ENCODE measurements around the gene CSMD2.
A peak's percentile ranks its signal among the peaks of the same experiment; 100 is the strongest.

CSMD2 gene

GRCh38 chr1:33636209-33636608, 528.8 kb downstream of the CSMD2 start:
- no peaks in the 10 kb centered on the region for H3K79me2 ChIP-seq (ENCODE audit: insufficient read depth, low read length)
- H3F3A ChIP-seq (ENCODE audit: low read depth), result no peaks in the 10 kb centered on the region
- H2AFZ ChIP-seq (ENCODE audit: low read length), result no peak overlapping the region
- no peak overlapping the region for H3K4me2 ChIP-seq (ENCODE audit: low read depth, low read length, poor library complexity, severe bottlenecking)
- H3K9ac ChIP-seq (ENCODE audit: low read depth, low read length, poor library complexity, severe bottlenecking), result no peak overlapping the region
- no peak overlapping the region for H3K4me3 ChIP-seq (ENCODE audit: low read length, poor library complexity, severe bottlenecking)
- H4K20me1 ChIP-seq (ENCODE audit: insufficient read depth, low read length, poor library complexity, severe bottlenecking), result no peaks in the 10 kb centered on the region
- H3K36me3 ChIP-seq (ENCODE audit: insufficient read depth, low read length), result no peaks in the 10 kb centered on the region
- no peaks in the 10 kb centered on the region for H3K27me3 ChIP-seq (ENCODE audit: insufficient read depth, low read length, poor library complexity, severe bottlenecking)
- H3K9me3 ChIP-seq (ENCODE audit: insufficient read depth, low read depth, low read length), result no peaks in the 10 kb centered on the region
- TF ChIP-seq, protein P1, sequence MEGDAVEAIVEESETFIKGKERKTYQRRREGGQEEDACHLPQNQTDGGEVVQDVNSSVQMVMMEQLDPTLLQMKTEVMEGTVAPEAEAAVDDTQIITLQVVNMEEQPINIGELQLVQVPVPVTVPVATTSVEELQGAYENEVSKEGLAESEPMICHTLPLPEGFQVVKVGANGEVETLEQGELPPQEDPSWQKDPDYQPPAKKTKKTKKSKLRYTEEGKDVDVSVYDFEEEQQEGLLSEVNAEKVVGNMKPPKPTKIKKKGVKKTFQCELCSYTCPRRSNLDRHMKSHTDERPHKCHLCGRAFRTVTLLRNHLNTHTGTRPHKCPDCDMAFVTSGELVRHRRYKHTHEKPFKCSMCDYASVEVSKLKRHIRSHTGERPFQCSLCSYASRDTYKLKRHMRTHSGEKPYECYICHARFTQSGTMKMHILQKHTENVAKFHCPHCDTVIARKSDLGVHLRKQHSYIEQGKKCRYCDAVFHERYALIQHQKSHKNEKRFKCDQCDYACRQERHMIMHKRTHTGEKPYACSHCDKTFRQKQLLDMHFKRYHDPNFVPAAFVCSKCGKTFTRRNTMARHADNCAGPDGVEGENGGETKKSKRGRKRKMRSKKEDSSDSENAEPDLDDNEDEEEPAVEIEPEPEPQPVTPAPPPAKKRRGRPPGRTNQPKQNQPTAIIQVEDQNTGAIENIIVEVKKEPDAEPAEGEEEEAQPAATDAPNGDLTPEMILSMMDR (conservative IDR thresholded peaks at IDR 0.05; ENCODE audit: low read length), result no peak
- TF ChIP-seq EZH2phosphoT487 (IDR thresholded peaks at IDR 0.05; ENCODE audit: borderline replicate concordance), result no peak
- H3K4me1 ChIP-seq (ENCODE audit: insufficient read depth, low read length, poor library complexity, severe bottlenecking), result no peaks in the 10 kb centered on the region
- H3K9me2 ChIP-seq (replicated peaks; ENCODE audit: low read depth, low read length), result no peaks in the 10 kb centered on the region

DNA sequence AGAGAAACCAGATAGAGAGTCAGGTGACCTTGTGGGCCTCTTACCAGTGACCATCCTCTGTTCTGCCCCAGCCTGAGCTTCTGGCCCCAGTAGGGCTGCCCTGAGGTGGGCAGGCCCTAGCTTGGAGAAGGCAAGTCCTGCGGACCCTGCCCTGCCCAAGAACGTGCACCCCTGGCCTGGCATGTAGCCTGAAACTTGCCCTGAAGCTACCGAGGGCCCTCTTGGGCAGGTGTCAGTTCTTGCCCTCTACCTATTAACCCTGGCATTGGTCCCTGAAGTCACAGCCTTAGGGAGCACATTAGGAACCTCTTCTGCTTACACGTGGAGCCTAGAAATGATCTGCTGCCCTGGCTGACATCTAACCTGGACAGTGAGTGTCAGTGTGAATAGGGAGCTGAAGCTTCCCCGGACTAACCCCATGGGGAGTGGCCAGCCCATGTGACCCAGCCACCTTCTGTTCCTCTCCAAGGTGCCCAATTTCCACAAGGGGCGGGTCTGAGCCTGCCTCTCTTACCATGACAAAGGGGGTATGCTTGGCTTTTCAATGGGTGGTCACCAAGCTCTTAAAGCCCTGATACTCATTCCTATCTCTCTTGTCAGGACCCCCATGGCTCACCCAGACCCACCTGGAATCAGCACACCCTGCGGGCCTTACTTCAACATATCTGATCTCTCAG, 529.6 kb downstream of the CSMD2 start:
- no peaks in the 10 kb centered on the region for H3K36me3 ChIP-seq (ENCODE audit: insufficient read depth, low read length)
- H3K79me2 ChIP-seq (ENCODE audit: insufficient read depth, low read length), result no peaks in the 10 kb centered on the region
- no peaks in the 10 kb centered on the region for H3K9me2 ChIP-seq (replicated peaks; ENCODE audit: low read depth, low read length)
- no peaks in the 10 kb centered on the region for H3F3A ChIP-seq (ENCODE audit: low read depth)
- no peaks in the 10 kb centered on the region for H4K20me1 ChIP-seq (ENCODE audit: insufficient read depth, low read length, poor library complexity, severe bottlenecking)
- no peak overlapping the region for H2AFZ ChIP-seq (ENCODE audit: low read length)
- no peaks in the 10 kb centered on the region for H3K4me1 ChIP-seq (ENCODE audit: insufficient read depth, low read length, poor library complexity, severe bottlenecking)
- H3K27me3 ChIP-seq (ENCODE audit: insufficient read depth, low read length, poor library complexity, severe bottlenecking), result no peaks in the 10 kb centered on the region
- no peak overlapping the region for H3K4me3 ChIP-seq (ENCODE audit: low read length, poor library complexity, severe bottlenecking)
- no peaks in the 10 kb centered on the region for H3K9me3 ChIP-seq (ENCODE audit: insufficient read depth, low read depth, low read length)
- H3K4me2 ChIP-seq (ENCODE audit: low read depth, low read length, poor library complexity, severe bottlenecking), result no peak overlapping the region
- no peak overlapping the region for H3K9ac ChIP-seq (ENCODE audit: low read depth, low read length, poor library complexity, severe bottlenecking)
- no peak for TF ChIP-seq EZH2phosphoT487 (IDR thresholded peaks at IDR 0.05; ENCODE audit: borderline replicate concordance)
- TF ChIP-seq, protein P1 (conservative IDR thresholded peaks at IDR 0.05; ENCODE audit: low read length), result no peak

DNA sequence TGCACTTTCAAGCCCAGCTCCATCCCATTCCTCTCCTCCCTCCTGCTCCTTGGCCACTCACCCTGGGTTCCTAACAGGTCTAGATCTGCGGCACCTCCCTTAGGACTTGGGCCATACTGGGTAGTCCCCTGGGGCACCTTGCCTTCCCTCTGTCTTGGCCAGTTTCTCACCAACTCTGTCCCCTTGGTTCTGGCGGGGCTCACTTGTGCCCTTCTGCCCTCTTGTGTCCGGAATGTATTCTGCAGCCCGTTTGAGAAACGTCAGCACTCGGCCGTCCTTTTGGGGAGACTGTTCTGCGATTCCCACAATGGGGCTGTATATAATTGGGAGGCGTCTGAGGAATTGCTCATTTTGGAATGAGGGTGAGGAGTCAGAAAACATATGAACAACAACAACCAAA, 530.2 kb downstream of the CSMD2 start:
- Histone ChIP-seq H3K36me3 (ENCODE audit: insufficient read depth, low read length) (no peaks in the 10 kb centered on the region), H4K20me1 (ENCODE audit: insufficient read depth, low read length, poor library complexity, severe bottlenecking) (no peaks in the 10 kb centered on the region)

More for the DNA sequence above, 530.2 kb downstream of the CSMD2 start:
- Histone ChIP-seq H3K4me1 (ENCODE audit: insufficient read depth, low read length, poor library complexity, severe bottlenecking) (no peaks in the 10 kb centered on the region), H3F3A (ENCODE audit: low read depth) (no peaks in the 10 kb centered on the region), H3K79me2 (ENCODE audit: insufficient read depth, low read length) (no peaks in the 10 kb centered on the region), H3K4me3 (ENCODE audit: low read length, poor library complexity, severe bottlenecking) (no peak overlapping the region), H3K27me3 (ENCODE audit: insufficient read depth, low read length, poor library complexity, severe bottlenecking) (no peaks in the 10 kb centered on the region), H2AFZ (ENCODE audit: low read length) (no peak overlapping the region), H3K9me2 (replicated peaks; ENCODE audit: low read depth, low read length) (no peaks in the 10 kb centered on the region), H3K9me3 (ENCODE audit: insufficient read depth, low read depth, low read length) (no peaks in the 10 kb centered on the region), H3K4me2 (ENCODE audit: low read depth, low read length, poor library complexity, severe bottlenecking) (no peak overlapping the region), H3K9ac (ENCODE audit: low read depth, low read length, poor library complexity, severe bottlenecking) (no peak overlapping the region)
- no peak for TF ChIP-seq EZH2phosphoT487 (IDR thresholded peaks at IDR 0.05; ENCODE audit: borderline replicate concordance)
- TF ChIP-seq, protein P1 (conservative IDR thresholded peaks at IDR 0.05; ENCODE audit: low read length), result peak; percentile 70
